H1 (cell line): ENCODE results near the gene BPIFB2. TPM values are rescaled to one million over a fixed set of nuclear protein-coding genes. Genes with fewer than 3 reads are reported as not detected.
A peak's percentile ranks its signal among the peaks of the same experiment; 100 is the strongest.

Experiments
- CTCF ChIA-PET: fragments of 300-600 bp; sonication (Branson Sonifier 250); formaldehyde crosslinking; loops from one replicate; lab custom pipeline; 2021; ENCODE audit not compliant: partially characterized antibody; lab: Charles Lee
- POLR2A ChIA-PET: fragments of 300-600 bp; sonication (Branson Sonifier 250); formaldehyde crosslinking; loops from one replicate; lab custom pipeline; 2021; ENCODE audit warnings: inconsistent platforms; ENCODE audit not compliant: partially characterized antibody; lab: Charles Lee
- DNase-seq, 2 experiments: peaks; one replicate each; pipeline versions ENCODE4 v3.0.0 to v3.0.0-alpha.2; 2010 to 2022; ENCODE audit warnings: low spot score in 2 of 2, low read depth in 1 of 2, mixed read lengths in 1 of 2
- FAIRE-seq: peaks from 2 replicates; lab custom pipeline; 2011; peaks lifted over from hg19 to GRCh38; lab: Jason Lieb, UNC
- H2AFZ ChIP-seq: 2 replicates; pipeline ENCODE4 v1.8.1; 2012; ENCODE audit warnings: low read length, inconsistent platforms
- H2AK5ac ChIP-seq: 2 replicates; pipeline ENCODE4 v1.6.1; 2013; ENCODE audit warnings: low read depth, low read length
- H2BK120ac ChIP-seq: replicated peaks from 2 replicates; pipeline ENCODE3; 2013; ENCODE audit warnings: low read depth, low read length, inconsistent platforms
- H2BK12ac ChIP-seq: 2 replicates; pipeline ENCODE4 v1.6.1; 2013; ENCODE audit warnings: low read depth, low read length
- H2BK15ac ChIP-seq: 2 replicates; pipeline ENCODE4 v1.6.1; 2013; ENCODE audit warnings: low read length
- H2BK20ac ChIP-seq: 2 replicates; pipeline ENCODE4 v1.6.1; 2013; ENCODE audit warnings: low read length
- H2BK5ac ChIP-seq: 2 replicates; pipeline ENCODE4 v1.6.1; 2013; ENCODE audit warnings: low read depth, low read length
- H3K14ac ChIP-seq: 2 replicates; pipeline ENCODE4 v1.6.1; 2013; ENCODE audit warnings: inconsistent platforms; ENCODE audit not compliant: insufficient read length
- H3K18ac ChIP-seq: 2 replicates; pipeline ENCODE4 v1.6.1; 2013; ENCODE audit warnings: low read length; ENCODE audit errors: extremely low read depth
- H3K23ac ChIP-seq: 2 replicates; pipeline ENCODE4 v1.6.1; 2013; ENCODE audit warnings: inconsistent platforms; ENCODE audit not compliant: insufficient read length
- H3K23me2 ChIP-seq: 2 replicates; pipeline ENCODE4 v1.6.1; 2013; ENCODE audit warnings: low read depth, low read length
- H3K27ac ChIP-seq: 2 replicates; pipeline ENCODE4 v1.6.1; 2011; ENCODE audit warnings: low read depth, low read length, inconsistent platforms
- H3K27me3 ChIP-seq, 4 experiments: replicated peaks in 1 of 4; 1 replicate in 1 of 4; 2 replicates in 3 of 4; pipeline versions ENCODE4 v1.6.1 to v1.8.1; 2011 to 2013; ENCODE audit warnings: low read length in 3 of 4, mild to moderate bottlenecking in 3 of 4, inconsistent platforms in 2 of 4, mixed read lengths in 2 of 4, moderate library complexity in 1 of 4; ENCODE audit not compliant: control insufficient read depth in 3 of 4, insufficient read depth in 3 of 4; ENCODE audit errors: extremely low read depth in 1 of 4
- H3K36me3 ChIP-seq, 4 experiments: 2 replicates each; pipeline versions ENCODE4 v1.6.1 to v1.8.1; 2011 to 2013; ENCODE audit warnings: mild to moderate bottlenecking in 4 of 4, low read length in 3 of 4, moderate library complexity in 2 of 4, control low read depth in 1 of 4, inconsistent platforms in 1 of 4; ENCODE audit not compliant: insufficient read depth in 4 of 4, control insufficient read depth in 2 of 4
- H3K4ac ChIP-seq: replicated peaks from 2 replicates; pipeline ENCODE3; 2013; ENCODE audit warnings: low read length, low read depth, mixed read lengths, inconsistent platforms; ENCODE audit not compliant: insufficient read length
- H3K4me1 ChIP-seq, 4 experiments: replicated peaks in 1 of 4; 1 replicate in 1 of 4; 2 replicates in 3 of 4; pipeline versions ENCODE4 v1.6.1 to v1.8.1; 2011 to 2013; ENCODE audit warnings: low read length in 3 of 4, inconsistent platforms in 2 of 4, mixed read lengths in 1 of 4; ENCODE audit not compliant: insufficient read depth in 4 of 4, control insufficient read depth in 3 of 4
- H3K4me2 ChIP-seq, 2 experiments: 2 replicates each; pipeline versions ENCODE4 v1.6.1 to v1.8.1; 2011 to 2013; ENCODE audit warnings: low read depth in 2 of 2, low read length in 2 of 2, control low read depth in 1 of 2, inconsistent platforms in 1 of 2, mild to moderate bottlenecking in 1 of 2; ENCODE audit not compliant: insufficient read depth in 1 of 2
- H3K4me3 ChIP-seq, 4 experiments: fragments of 200-600, 300-600 bp in 1 of 4; sonication (generic), shearing (Covaris generic), sonication (Bioruptor Twin) in 1 of 4; 2 replicates each; pipeline versions ENCODE4 v1.5.1 to v1.8.1; 2011 to 2016; ENCODE audit warnings: low read length in 4 of 4, low read depth in 3 of 4, control low read depth in 2 of 4, inconsistent platforms in 2 of 4, mild to moderate bottlenecking in 2 of 4, mixed read lengths in 1 of 4, moderate library complexity in 1 of 4; ENCODE audit not compliant: insufficient read depth in 2 of 4; ENCODE audit errors: extremely low read depth in 1 of 4
- H3K56ac ChIP-seq: replicated peaks from 2 replicates; pipeline ENCODE3; 2013; ENCODE audit warnings: low read depth, mild to moderate bottlenecking, mixed read lengths, low read length, inconsistent platforms; ENCODE audit not compliant: insufficient read length
- H3K79me1 ChIP-seq: 2 replicates; pipeline ENCODE4 v1.6.1; 2013; ENCODE audit warnings: low read depth, low read length, control low read depth
- H3K79me2 ChIP-seq, 2 experiments: 2 replicates each; pipeline versions ENCODE4 v1.6.1 to v1.8.1; 2012 to 2013; ENCODE audit warnings: low read length in 2 of 2, mild to moderate bottlenecking in 2 of 2, inconsistent platforms in 1 of 2; ENCODE audit not compliant: insufficient read depth in 2 of 2, control insufficient read depth in 1 of 2
- H3K9ac ChIP-seq, 4 experiments: replicated peaks in 1 of 4; 1 replicate in 1 of 4; 2 replicates in 3 of 4; pipeline versions ENCODE4 v1.6.1 to v1.8.1; 2011 to 2013; ENCODE audit warnings: low read depth in 3 of 4, low read length in 3 of 4, control low read depth in 2 of 4, mild to moderate bottlenecking in 2 of 4, moderate library complexity in 2 of 4, inconsistent platforms in 1 of 4; ENCODE audit errors: extremely low read depth in 1 of 4
- H3K9me3 ChIP-seq, 2 experiments: 2 replicates each; pipeline versions ENCODE4 v1.6.1 to v1.8.1; 2012 to 2013; ENCODE audit warnings: mild to moderate bottlenecking in 2 of 2, moderate library complexity in 2 of 2, control low read depth in 1 of 2, inconsistent platforms in 1 of 2, low read depth in 1 of 2, low read length in 1 of 2, mixed read lengths in 1 of 2; ENCODE audit not compliant: insufficient read depth in 2 of 2
- H4K20me1 ChIP-seq, 2 experiments: replicated peaks in 1 of 2; 2 replicates each; pipeline versions ENCODE3 to v1.8.1; 2011 to 2013; ENCODE audit warnings: inconsistent platforms in 2 of 2, low read length in 2 of 2, mild to moderate bottlenecking in 1 of 2; ENCODE audit not compliant: insufficient read depth in 2 of 2, control insufficient read depth in 1 of 2
- H4K5ac ChIP-seq: 2 replicates; pipeline ENCODE4 v1.6.1; 2013; ENCODE audit warnings: low read length, low read depth, mixed read lengths, inconsistent platforms; ENCODE audit not compliant: insufficient read length
- H4K8ac ChIP-seq: 2 replicates; pipeline ENCODE4 v1.8.0; 2013; ENCODE audit warnings: mild to moderate bottlenecking, moderate library complexity, low read length, inconsistent platforms; ENCODE audit not compliant: insufficient read depth; ENCODE audit errors: extremely low read depth
- H4K91ac ChIP-seq: replicated peaks from 2 replicates; pipeline ENCODE3; 2013; ENCODE audit warnings: low read length, mixed read lengths, inconsistent platforms; ENCODE audit not compliant: insufficient read length
- CHD1 ChIP-seq: IDR thresholded peaks from 2 replicates; pipeline ENCODE4 v1.6.1; 2012; ENCODE audit warnings: low read depth, low read length, improper control_type of control experiment
- CHD2 ChIP-seq: IDR thresholded peaks from 2 replicates; pipeline ENCODE4 v1.6.1; 2012; ENCODE audit warnings: low read length, improper control_type of control experiment
- JUN ChIP-seq: IDR thresholded peaks from 2 replicates; pipeline ENCODE4 v1.6.1; 2011; ENCODE audit warnings: low read depth, mild to moderate bottlenecking, improper control_type of control experiment, low read length
- RBBP5 ChIP-seq: IDR thresholded peaks from 2 replicates; pipeline ENCODE4 v1.7.1; 2012; ENCODE audit warnings: low read depth, mild to moderate bottlenecking, inconsistent platforms, low read length, moderate library complexity, borderline replicate concordance
- RNF2 ChIP-seq: fragments of 200-900, 300-1000 bp; sonication (generic); IDR thresholded peaks from 2 replicates; pipeline ENCODE4 v1.7.1; 2016; ENCODE audit warnings: borderline replicate concordance, low read depth, mild to moderate bottlenecking, antibody characterized with exemption, low read length; ENCODE audit not compliant: poor library complexity, severe bottlenecking; ENCODE audit errors: missing control alignments
- SIRT6 ChIP-seq: IDR thresholded peaks from one replicate; pipeline ENCODE4 v1.7.1; 2012; ENCODE audit warnings: low read length, inconsistent platforms
- SP2 ChIP-seq: IDR thresholded peaks from 2 replicates; pipeline ENCODE4 v1.6.1; 2012; ENCODE audit warnings: mild to moderate bottlenecking, low read length, inconsistent platforms
- SUZ12 ChIP-seq: fragments of 200-600 bp; sonication (generic); IDR thresholded peaks from 2 replicates; pipeline ENCODE4 v1.6.1; 2012; ENCODE audit warnings: mild to moderate bottlenecking, inconsistent platforms, low read length, moderate library complexity, mixed read lengths
- TAF1 ChIP-seq: IDR thresholded peaks from 2 replicates; pipeline ENCODE4 v1.6.1; 2011; ENCODE audit warnings: mild to moderate bottlenecking, low read depth, low read length
- USF2 ChIP-seq: IDR thresholded peaks from 2 replicates; pipeline ENCODE4 v1.6.1; 2011; ENCODE audit warnings: low read length, improper control_type of control experiment
- WGBS, 2 experiments: shearing (Covaris generic) in 1 of 2; methylation state at CpG; one replicate each; pipeline versions ENCODE4 v1.1.6 to v1.1.7; 2013 to 2015; ENCODE audit warnings: low lambda C conversion rate in 2 of 2, mixed read lengths in 2 of 2, inconsistent platforms in 1 of 2, low coverage in 1 of 2, missing lambda C conversion rate in 1 of 2; ENCODE audit not compliant: insufficient replicate concordance in 2 of 2, insufficient coverage in 1 of 2, insufficient read length in 1 of 2; ENCODE audit errors: extremely low coverage in 1 of 2, missing lambda C conversion rate in 1 of 2; 5-methylcytosine and 5-hydroxymethylcytosine counted together
- polyA plus RNA-seq, 7 experiments: library from polyadenylated mRNA; depleted of rRNA in 3 of 7; stranded (reverse) in 5 of 7; unstranded in 2 of 7; fragments of >200 nt in 5 of 7; fragments of 200-250 nt in 2 of 7; gene quantifications; 1 replicate in 5 of 7; 2 replicates in 1 of 7; 4 replicates in 1 of 7; pipeline versions ENCODE4 v1.2.1 to v1.2.3, GENCODE V29; 2011 to 2013; ENCODE audit warnings: missing spikeins in 2 of 7, mixed read lengths in 2 of 7
- total RNA-seq: library from RNA; stranded (reverse); fragmentation: NEBNext Ultra II Directional; extraction: Animal tissue kit (Norgen Biotek cat#: 25700); gene quantifications from 2 replicates; pipeline ENCODE4 v1.2.1, GENCODE V29; 2021

BPIFB2 gene
- total and polyA plus RNA-seq, 2 of the 8 experiments (the other 6 are each of a cell fraction or from before 2014, with no cell fraction given), result not detected

- peak overlapping the region; percentile 94 for H2BK120ac ChIP-seq
- no peaks in the 10 kb centered on the region for H3K23me2 ChIP-seq
- H2AK5ac ChIP-seq, result peak overlapping the region; percentile 20; the same call in 1 of the 2 replicates
- ChIA-PET POLR2A (no interaction called here), CTCF (interaction anchor here (0.9 to 2.5 kb wide), 8 partner anchors 13 to 49 kb away, joined by 3 to 11 read pairs (median 5); partner anchors contain the start of gene SUN5)
- peak overlapping the region; percentile 91; the same call in 1 of the 2 replicates for H2BK12ac ChIP-seq
- WGBS, 2 experiments, result 85% methylated on average over 13 of the region's 13 CpGs; no CpG with 5 or more reads in 1 of the 2 experiments
- H2BK15ac ChIP-seq, result 0 out of 2 replicates have a peak overlapping the region, but pooled peaks have one; percentile 22
- peak overlapping the region; percentile 92 for H4K91ac ChIP-seq
- H3K27ac ChIP-seq, result no peak overlapping the region
- peak overlapping the region; percentile 54; the same call in 1 of the 2 replicates for H2BK5ac ChIP-seq
- no peaks in the 10 kb centered on the region for H3K36me3 ChIP-seq
- H4K20me1 ChIP-seq, result no peaks in the 10 kb centered on the region
- no peak overlapping the region; a peak in 1 of 4 replicates for H3K4me2 ChIP-seq
- no peak overlapping the region for H3K14ac ChIP-seq
- FAIRE-seq, result no peak
- no peak overlapping the region for H3K56ac ChIP-seq
- H2AFZ ChIP-seq, result 0 out of 2 replicates have a peak overlapping the region, but pooled peaks have one; percentile 82
- no peak overlapping the region for H3K9ac ChIP-seq
- H2BK20ac ChIP-seq, result peak overlapping the region; percentile 83
- peaks cover 4 to 12% of the 10 kb centered on the region in 2 experiments; a peak in 3 of 4 replicates for H3K9me3 ChIP-seq
- no peak overlapping the region; a peak in 1 of 8 replicates for H3K4me3 ChIP-seq
- peak overlapping the region; percentile 73 for H3K18ac ChIP-seq
- peak in 1 of 2 experiments; percentile 46 for DNase-seq
- H4K5ac ChIP-seq, result peak overlapping the region; percentile 41
- H3K79me1 ChIP-seq, result no peaks in the 10 kb centered on the region; the same call in 1 of the 2 replicates
- H3K79me2 ChIP-seq, result no peaks in the 10 kb centered on the region
- H4K8ac ChIP-seq, result peak overlapping the region; percentile 4; the same call in 1 of the 2 replicates
- peak overlapping the region; percentile 92 for H3K4ac ChIP-seq
- peaks cover 10 to 25% (median 16%) of the 10 kb centered on the region in 4 experiments for H3K4me1 ChIP-seq
- no peaks in the 10 kb centered on the region for H3K27me3 ChIP-seq
- H3K23ac ChIP-seq, result no peak overlapping the region
- TF ChIP-seq SUZ12, result no peak
- TF ChIP-seq CHD2, result no peak
- TF ChIP-seq CHD1, result no peak
- TF ChIP-seq USF2, result no peak
- TF ChIP-seq RNF2, result no peak
- TF ChIP-seq SP2, result no peak
- TF ChIP-seq SIRT6, result no peak
- no peak for TF ChIP-seq RBBP5
- no peak for TF ChIP-seq TAF1
- TF ChIP-seq JUN, result no peak
These were observed 35.1 kb upstream of the BPIFB2 start for GRCh38 chr20:32972181-32973076.
